ENCODE data around the gene TGIF1. TPM values are rescaled to one million over a fixed set of nuclear protein-coding genes. Genes with fewer than 3 reads are reported as not detected.

TGIF1 gene
- total RNA-seq, 4 donors from 2014 or later, result 37.3 to 75.7 (median 57.0) TPM

GRCh38 chr18:3448838-3449511 is 997 bp upstream of the TGIF1 start:
- intact Hi-C loops (cut with DNase I), result loop anchor here (5.0 to 10.0 kb wide), 2 partner anchors 143 to 164 kb away; no protein-coding TSS in a partner anchor
- H3K27me3 ChIP-seq, result no peaks in the 10 kb centered on the region
- 0 to 1% methylated on average over 28 to 32 of the region's 38 CpGs for WGBS, 2 donors
- no peaks in the 10 kb centered on the region for H3K9me3 ChIP-seq
- DNase-seq, result no peak
- no peaks in the 10 kb centered on the region for H3K36me3 ChIP-seq
- TF ChIP-seq, protein P1, sequence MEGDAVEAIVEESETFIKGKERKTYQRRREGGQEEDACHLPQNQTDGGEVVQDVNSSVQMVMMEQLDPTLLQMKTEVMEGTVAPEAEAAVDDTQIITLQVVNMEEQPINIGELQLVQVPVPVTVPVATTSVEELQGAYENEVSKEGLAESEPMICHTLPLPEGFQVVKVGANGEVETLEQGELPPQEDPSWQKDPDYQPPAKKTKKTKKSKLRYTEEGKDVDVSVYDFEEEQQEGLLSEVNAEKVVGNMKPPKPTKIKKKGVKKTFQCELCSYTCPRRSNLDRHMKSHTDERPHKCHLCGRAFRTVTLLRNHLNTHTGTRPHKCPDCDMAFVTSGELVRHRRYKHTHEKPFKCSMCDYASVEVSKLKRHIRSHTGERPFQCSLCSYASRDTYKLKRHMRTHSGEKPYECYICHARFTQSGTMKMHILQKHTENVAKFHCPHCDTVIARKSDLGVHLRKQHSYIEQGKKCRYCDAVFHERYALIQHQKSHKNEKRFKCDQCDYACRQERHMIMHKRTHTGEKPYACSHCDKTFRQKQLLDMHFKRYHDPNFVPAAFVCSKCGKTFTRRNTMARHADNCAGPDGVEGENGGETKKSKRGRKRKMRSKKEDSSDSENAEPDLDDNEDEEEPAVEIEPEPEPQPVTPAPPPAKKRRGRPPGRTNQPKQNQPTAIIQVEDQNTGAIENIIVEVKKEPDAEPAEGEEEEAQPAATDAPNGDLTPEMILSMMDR (IDR thresholded peaks at IDR 0.05), result peak in 1 of 6 experiments; percentile 6
- TF ChIP-seq POLR2A (IDR thresholded peaks at IDR 0.05), result peak in 3 of 4 donors; percentile 85 to 90 (median 87)
- peaks cover 10 to 40% (median 12%) of the 10 kb centered on the region in 3 donors for H3K4me1 ChIP-seq
- peak overlapping the region; percentile 80 to 95 (median 83) for H3K4me3 ChIP-seq
- peak overlapping the region; percentile 97 to 99 (median 99) for H3K27ac ChIP-seq

DNA sequence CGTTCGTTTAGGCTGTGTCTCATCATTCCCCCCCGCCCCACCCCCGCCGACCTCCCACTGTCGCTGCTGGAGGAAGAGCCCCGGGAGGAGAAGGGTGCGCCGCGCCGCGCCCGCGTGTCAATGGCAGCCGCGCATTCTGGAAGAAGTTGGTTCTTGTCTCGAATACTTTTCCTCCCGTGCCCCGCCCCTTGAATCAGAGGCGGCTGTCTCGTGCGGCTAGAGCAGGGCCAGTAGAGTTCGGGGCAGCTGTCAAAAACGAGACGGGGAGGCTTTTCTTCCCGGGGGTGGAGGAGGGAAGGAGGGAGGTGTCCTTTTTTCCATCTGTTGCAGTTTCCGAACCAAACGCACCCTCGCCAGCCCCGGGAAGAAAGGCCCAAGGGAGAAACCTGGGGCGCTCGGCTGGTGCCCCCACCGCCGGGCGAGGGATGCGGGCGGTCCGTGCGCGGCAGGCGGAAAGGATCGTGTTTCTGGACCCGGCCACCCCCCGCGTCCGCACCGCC is 410 bp upstream of the TGIF1 start:
- peak overlapping the region; percentile 97 to 99 (median 99) for H3K27ac ChIP-seq
- WGBS, 2 donors, result 8% methylated on average over 2 of the region's 47 CpGs; no CpG with 5 or more reads in 1 of the 2 donors
- DNase-seq, result peak; percentile 67
- H3K36me3 ChIP-seq, result no peaks in the 10 kb centered on the region
- intact Hi-C loops (cut with DNase I), result loop anchor here (5.0 to 10.0 kb wide), 5 partner anchors 143 to 215 kb away; partner anchors contain the start of gene MYL12B
- no peaks in the 10 kb centered on the region for H3K27me3 ChIP-seq
- no peaks in the 10 kb centered on the region for H3K9me3 ChIP-seq
- TF ChIP-seq, protein P1 (IDR thresholded peaks at IDR 0.05), result no peak
- no peak for TF ChIP-seq POLR2A (IDR thresholded peaks at IDR 0.05)
- peak overlapping the region; percentile 80 to 95 (median 83) for H3K4me3 ChIP-seq
- H3K4me1 ChIP-seq, result peaks cover 10 to 46% (median 12%) of the 10 kb centered on the region in 3 donors

DNA sequence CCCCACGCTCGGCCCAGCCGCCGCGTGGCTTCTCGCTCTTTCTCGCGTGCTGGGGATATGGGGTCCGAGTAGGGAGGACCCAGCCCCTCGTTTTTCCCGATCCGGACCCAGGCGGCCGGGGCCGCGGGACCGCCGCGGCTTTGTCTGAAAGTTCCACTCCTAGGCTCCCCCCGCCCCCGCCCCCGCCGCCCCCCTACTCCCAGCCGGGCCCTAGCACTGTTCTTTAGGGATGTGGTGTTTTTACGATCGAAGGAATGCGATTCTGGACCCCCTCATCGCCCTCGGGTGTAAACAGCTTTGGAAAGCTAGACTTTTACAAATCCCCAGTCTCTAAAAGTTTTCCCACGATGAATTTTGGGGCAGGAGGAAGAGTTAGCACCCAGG is 819 bp downstream of the TGIF1 start:
- Histone ChIP-seq H3K9me3 (no peaks in the 10 kb centered on the region), H3K4me3 (peak overlapping the region; percentile 80 to 95 (median 83)), H3K27me3 (no peaks in the 10 kb centered on the region), H3K4me1 (peaks cover 10 to 57% (median 23%) of the 10 kb centered on the region in 3 donors), H3K27ac (peak overlapping the region; percentile 97 to 99 (median 99)), H3K36me3 (no peaks in the 10 kb centered on the region)
- DNase-seq, result no peak
- TF ChIP-seq POLR2A (IDR thresholded peaks at IDR 0.05), result no peak
- TF ChIP-seq, protein P1 (IDR thresholded peaks at IDR 0.05), result no peak
- intact Hi-C loops (cut with DNase I), result loop anchor here (5.0 to 10.0 kb wide), 3 partner anchors 152 to 214 kb away; partner anchors contain the start of gene MYL12B
- 0% methylated on average over 1 to 6 of the region's 30 CpGs for WGBS, 2 donors

DNA sequence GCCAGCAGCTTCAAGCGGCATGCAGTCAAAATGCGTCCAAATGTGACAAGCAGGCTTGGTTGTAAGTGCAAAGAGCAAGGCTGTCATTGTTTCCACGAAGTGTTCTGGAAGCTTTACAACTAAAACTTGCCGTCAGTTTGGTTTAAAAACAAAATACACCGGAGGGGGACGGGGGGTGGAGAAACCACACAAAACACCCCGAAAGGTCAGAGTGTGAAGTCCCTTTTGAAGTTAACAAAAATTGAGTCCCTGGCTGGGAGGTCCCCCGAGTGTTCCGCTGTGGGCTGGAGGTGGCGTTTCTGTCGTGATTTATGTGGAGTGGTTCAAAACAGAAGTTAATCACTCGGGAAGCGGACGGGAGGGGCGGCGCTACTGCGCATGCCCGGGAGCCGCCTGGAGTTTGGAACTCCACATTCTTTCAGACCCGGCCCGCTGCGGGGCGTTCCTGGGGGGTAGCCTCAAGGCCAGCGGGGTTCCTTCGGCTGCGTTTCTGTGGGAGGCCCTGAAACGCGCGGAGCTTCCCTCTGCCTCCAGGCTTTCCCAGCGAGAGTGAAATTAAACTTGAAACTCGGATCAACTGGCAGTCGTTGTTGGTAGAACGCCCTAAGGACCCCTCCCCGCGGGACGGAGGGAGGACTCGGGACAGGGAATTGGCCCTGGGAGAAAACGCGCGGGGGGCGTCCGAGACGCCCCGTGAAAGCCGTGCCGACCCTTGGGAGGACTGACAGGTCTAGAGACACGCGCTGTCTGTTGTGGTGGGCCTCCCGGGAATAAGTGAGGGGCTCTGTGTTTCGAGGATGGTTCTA is 1.4 kb downstream of the TGIF1 start:
- TF ChIP-seq, protein P1 (IDR thresholded peaks at IDR 0.05), result peak in 2 of 6 experiments; percentile 8 to 22
- peak in 3 of 4 donors; percentile 86 to 98 (median 92) for TF ChIP-seq POLR2A (IDR thresholded peaks at IDR 0.05)
- intact Hi-C loops (cut with DNase I), result loop anchor here (5.0 to 10.0 kb wide), 3 partner anchors 151 to 213 kb away; partner anchors contain the start of gene MYL12B
- peak; percentile 52 for DNase-seq
- no peaks in the 10 kb centered on the region for H3K27me3 ChIP-seq
- H3K4me1 ChIP-seq, result peaks cover 9 to 57% (median 25%) of the 10 kb centered on the region in 3 donors
- H3K9me3 ChIP-seq, result no peaks in the 10 kb centered on the region
- peak overlapping the region; percentile 80 to 95 (median 83) for H3K4me3 ChIP-seq
- peaks cover 0 to 4% (median 0%) of the 10 kb centered on the region in 3 donors for H3K36me3 ChIP-seq
- 0 to 1% methylated on average over 24 to 29 of the region's 50 CpGs for WGBS, 2 donors
- peak overlapping the region; percentile 97 to 99 (median 99) for H3K27ac ChIP-seq
